HL-60 (cell line): ENCODE results near the gene EPHA2.

ENCODE experiments used
- DNase-seq, 2 experiments: peaks; one replicate each; pipeline ENCODE4 v3.0.0-alpha.2; 2010 to 2020; ENCODE audit warnings: low read depth in 1 of 2, low spot score in 1 of 2
- H3K27ac ChIP-seq: fragments of 250-450 bp; sonication (Bioruptor Pico); replicated peaks from 2 replicates; pipeline ENCODE4 v1.5.1; 2020; ENCODE audit warnings: mild to moderate bottlenecking, moderate library complexity
- H3K27me3 ChIP-seq: fragments of 250-450 bp; sonication (Bioruptor Pico); 2 replicates; pipeline ENCODE4 v1.5.1; 2021; ENCODE audit warnings: mild to moderate bottlenecking, moderate library complexity; ENCODE audit not compliant: insufficient read depth, poor library complexity, severe bottlenecking
- H3K4me3 ChIP-seq: replicated peaks from 2 replicates; pipeline ENCODE4 v1.5.1; 2011; ENCODE audit warnings: mild to moderate bottlenecking, control low read depth, low read length; ENCODE audit not compliant: insufficient read depth
- CTCF ChIP-seq: IDR thresholded peaks from one replicate; pipeline ENCODE4 v1.5.1; 2011; ENCODE audit warnings: low read length, control low read depth, inconsistent platforms; ENCODE audit not compliant: insufficient read depth
- GABPA ChIP-seq: IDR thresholded peaks from 2 replicates; pipeline ENCODE4 v1.6.1; 2012; ENCODE audit warnings: low read depth
- POLR2AphosphoS5 ChIP-seq: IDR thresholded peaks from 2 replicates; pipeline ENCODE4 v1.6.1; 2012; ENCODE audit warnings: low read depth
- REST ChIP-seq: IDR thresholded peaks from 2 replicates; pipeline ENCODE4 v1.6.1; 2012; ENCODE audit warnings: low read depth; ENCODE audit not compliant: insufficient replicate concordance
- SPI1 ChIP-seq: IDR thresholded peaks from 2 replicates; pipeline ENCODE4 v1.6.1; 2012; ENCODE audit warnings: low read depth, mild to moderate bottlenecking, borderline replicate concordance

Gene EPHA2

GRCh38 chr1:16099412-16099811 lies 56.5 kb downstream of the EPHA2 start:
- Histone ChIP-seq H3K4me3 (no peak overlapping the region), H3K27ac (no peak overlapping the region), H3K27me3 (no peaks in the 10 kb centered on the region)
- no peak for DNase-seq
- TF ChIP-seq REST (no peak), GABPA (no peak), POLR2AphosphoS5 (no peak), CTCF (no peak), SPI1 (no peak)

- H3K27me3 ChIP-seq: no peaks in the 10 kb centered on the region
- H3K27ac ChIP-seq: no peak overlapping the region
- TF ChIP-seq REST: no peak
- TF ChIP-seq SPI1: no peak
- TF ChIP-seq POLR2AphosphoS5: no peak
- TF ChIP-seq GABPA: no peak
- TF ChIP-seq CTCF: no peak
- no peak for DNase-seq
- no peak overlapping the region for H3K4me3 ChIP-seq
These were observed 60.4 kb downstream of the EPHA2 start for GRCh38 chr1:16095447-16095846.

GRCh38 chr1:16094453-16095158 lies 61.3 kb downstream of the EPHA2 start:
- Histone ChIP-seq H3K27ac (no peak overlapping the region), H3K4me3 (no peak overlapping the region), H3K27me3 (no peaks in the 10 kb centered on the region)
- no peak for DNase-seq
- no peak for TF ChIP-seq SPI1
- no peak for TF ChIP-seq POLR2AphosphoS5
- no peak for TF ChIP-seq REST
- no peak for TF ChIP-seq CTCF
- no peak for TF ChIP-seq GABPA
